Measurements from ENCODE around the gene RIN1. TPM values are rescaled to one million over a fixed set of nuclear protein-coding genes. Genes with fewer than 3 reads are reported as not detected.
"Not testable (repeated sequence)": the region's sequence is repeated elsewhere in the genome, so short reads cannot be mapped to it uniquely, and the experiment has no call there.

RIN1 gene, protein sequence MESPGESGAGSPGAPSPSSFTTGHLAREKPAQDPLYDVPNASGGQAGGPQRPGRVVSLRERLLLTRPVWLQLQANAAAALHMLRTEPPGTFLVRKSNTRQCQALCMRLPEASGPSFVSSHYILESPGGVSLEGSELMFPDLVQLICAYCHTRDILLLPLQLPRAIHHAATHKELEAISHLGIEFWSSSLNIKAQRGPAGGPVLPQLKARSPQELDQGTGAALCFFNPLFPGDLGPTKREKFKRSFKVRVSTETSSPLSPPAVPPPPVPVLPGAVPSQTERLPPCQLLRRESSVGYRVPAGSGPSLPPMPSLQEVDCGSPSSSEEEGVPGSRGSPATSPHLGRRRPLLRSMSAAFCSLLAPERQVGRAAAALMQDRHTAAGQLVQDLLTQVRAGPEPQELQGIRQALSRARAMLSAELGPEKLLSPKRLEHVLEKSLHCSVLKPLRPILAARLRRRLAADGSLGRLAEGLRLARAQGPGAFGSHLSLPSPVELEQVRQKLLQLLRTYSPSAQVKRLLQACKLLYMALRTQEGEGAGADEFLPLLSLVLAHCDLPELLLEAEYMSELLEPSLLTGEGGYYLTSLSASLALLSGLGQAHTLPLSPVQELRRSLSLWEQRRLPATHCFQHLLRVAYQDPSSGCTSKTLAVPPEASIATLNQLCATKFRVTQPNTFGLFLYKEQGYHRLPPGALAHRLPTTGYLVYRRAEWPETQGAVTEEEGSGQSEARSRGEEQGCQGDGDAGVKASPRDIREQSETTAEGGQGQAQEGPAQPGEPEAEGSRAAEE
- total RNA-seq (2014; rRNA removed) = 82.1 and 97.9 TPM in 2 replicates
- polyA plus RNA-seq (2012) = 15.6 TPM

DNA sequence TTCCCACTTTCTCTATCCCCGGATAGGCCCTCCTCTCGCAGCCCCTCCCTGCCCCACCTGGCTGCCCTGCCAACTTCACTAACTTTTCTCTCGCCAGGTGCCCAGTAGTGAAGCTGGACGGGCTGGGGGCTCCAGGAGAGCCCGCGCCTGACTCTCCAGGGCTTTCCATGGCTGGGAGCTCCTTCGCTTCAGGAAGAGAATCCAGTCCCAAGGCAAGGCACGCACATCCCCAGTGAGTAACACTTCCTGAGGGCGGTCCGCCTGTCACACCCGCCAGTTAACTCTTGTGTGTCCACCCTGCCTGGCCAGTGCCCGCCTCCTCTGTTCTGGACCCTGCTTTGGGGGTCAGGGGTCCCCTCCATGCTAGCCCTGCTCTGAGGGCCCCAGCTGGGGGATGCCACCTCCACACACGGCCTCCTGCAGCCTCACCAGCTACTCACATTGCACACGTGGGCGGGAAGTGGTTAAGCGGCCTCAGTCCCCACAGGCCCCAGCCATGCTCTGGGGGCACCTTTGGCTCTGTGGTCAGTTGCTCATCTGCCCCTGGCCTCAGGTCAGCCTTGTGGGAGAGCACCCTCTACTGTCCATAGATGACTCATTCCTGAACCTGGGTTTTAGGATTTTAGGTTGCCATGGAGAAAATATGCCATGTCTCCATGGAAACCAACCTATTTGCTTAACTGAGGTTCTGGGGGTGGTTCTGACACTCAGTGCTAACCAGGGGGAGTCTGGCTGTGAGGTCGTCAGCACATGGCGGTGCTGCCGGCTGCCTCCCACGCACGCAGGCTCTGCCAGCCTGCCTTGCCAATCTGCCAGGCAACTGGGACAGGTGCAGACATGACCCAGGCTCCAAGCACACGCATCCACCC lies at the start of gene RIN1:
Gene RIN1 (minus strand): TSS at position 201 of the 869 bp plus-strand sequence. CDS start 32 bp downstream, at position 169.
- peak; percentile 100 for DNase-seq (ENCODE audit: low read depth)

DNA sequence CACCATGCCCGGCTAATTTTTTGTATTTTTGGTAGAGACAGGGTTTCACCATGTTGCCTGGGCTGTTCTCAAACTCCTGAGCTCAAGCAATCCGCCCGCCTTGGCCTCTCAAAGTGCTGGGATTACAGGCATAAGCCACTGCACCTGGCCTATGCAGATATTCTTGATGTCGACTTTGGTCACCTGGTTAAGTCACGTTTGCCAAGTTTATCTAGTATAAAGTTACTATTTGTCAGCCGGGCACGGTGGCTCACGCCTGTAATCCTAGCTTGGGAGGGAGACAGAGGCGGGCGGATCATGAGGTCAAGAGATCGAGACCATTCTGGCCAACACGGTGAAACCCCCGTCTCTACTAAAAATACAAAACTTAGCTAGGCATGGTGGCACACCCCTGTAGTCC lies 48.1 kb upstream of the RIN1 start:
- DNase-seq (ENCODE audit: low read depth) = not testable (repeated sequence)

DNA sequence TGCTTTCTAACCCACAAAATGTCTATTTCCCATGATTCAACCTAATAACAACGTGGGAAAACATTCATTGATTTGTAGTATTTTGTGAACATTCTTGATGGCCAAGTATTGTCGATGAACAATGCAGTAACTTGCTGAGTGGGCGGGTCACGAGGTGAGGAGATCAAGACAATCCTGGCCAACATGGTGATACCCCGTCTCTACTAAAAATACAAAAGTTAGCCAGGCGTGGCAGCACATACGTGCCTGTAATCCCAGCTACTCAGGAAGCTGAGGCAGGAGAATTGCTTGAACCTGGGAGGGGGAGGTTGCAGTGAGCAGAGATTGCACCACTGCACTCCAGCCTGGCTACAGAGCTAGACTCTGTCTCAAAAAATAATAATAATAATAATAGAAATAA lies 44.0 kb upstream of the RIN1 start:
- DNase-seq (ENCODE audit: low read depth) = not testable (repeated sequence)

DNA sequence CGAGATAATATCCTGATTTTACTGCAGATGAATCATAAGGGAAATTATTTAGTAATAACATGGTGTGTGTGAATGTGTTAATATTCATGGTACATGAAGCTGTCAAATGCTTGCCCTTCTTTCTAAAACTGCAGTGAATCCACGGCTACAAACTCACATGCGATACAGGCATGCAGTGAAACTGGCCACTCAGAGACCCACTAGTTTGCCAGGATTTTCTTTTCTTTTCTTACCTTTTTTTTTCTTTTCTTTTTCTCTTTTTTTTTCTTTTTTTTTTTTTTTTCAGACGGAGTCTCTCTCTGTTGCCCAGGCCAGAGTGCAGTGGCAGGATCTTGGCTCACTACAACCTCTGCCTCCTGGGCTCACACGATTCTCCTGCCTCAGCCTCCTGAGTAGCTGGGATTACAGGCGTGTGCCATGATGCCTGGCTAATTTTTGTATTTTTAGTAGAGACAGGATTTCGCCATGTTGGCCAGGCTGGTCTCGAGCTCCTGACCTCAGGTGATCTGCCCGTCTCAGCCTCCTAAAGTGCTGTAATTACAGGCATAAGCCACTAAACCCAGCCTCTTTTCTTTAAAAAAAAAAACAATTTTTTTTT lies 37.6 kb upstream of the RIN1 start:
- not testable (repeated sequence) for DNase-seq (ENCODE audit: low read depth)

DNA sequence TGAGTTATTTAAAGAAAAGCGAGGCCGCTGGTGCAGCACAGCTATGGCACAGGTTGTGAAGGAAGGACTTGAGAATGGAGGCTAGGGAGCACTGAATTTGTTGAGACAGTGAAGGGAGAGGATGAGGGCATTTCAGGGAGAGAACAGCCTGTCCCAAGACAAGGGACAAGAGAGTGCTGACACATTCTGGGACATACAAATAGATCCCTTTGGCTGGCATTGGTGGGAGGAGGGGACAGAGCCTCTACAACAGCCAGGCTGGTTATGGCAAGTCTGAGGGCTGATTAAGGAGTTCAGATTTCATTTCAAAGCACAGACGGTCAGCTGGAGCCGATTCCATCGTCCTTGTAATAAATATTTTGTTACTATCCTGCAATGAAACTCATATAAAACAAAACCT lies 37.0 kb upstream of the RIN1 start:
- DNase-seq (ENCODE audit: low read depth) = no peak

DNA sequence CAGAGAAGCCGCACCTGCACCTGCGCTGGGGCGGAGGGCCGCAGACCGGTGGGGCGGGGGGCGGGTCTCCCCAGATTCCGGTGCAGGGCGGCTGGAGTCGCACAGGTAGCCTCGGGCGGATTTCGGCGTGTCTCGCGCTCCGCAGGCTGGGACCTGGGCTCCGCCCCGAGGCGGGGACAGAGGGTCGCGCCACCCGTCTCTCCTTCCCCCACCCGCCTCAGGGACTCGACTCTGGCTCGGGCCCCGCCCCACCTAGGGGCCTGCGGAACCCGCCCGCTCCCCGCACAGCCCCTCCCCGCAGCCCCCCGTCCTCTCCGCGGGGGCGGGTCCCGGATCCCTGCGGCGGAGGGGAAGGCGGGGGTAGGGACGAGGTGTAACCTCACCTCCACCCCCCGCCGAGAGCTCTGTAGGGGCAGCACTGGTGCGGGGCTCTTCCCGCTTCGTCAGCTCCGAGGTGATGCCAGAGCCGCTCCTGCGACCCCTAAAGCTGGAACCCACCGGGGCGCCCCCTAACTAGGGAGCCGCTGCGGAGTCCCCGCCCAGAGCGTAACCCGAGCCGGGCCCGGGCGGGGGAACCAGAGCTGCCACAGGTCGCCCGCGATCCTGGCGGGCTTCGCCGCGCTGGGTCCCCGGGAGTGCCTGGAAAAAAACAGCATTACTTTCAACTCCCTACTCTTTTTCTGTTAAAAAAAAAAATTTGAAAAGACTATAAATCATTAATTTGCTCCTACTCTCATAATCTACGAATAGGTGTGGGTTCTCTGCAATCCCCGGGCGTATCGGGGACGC lies 35.6 kb upstream of the RIN1 start, which contains the start of gene SLC29A2:
Gene SLC29A2 (minus strand): TSS at position 134 of the 789 bp plus-strand sequence. CDS start 169 bp downstream, outside the sequence.
- DNase-seq (ENCODE audit: low read depth) = no peak

DNA sequence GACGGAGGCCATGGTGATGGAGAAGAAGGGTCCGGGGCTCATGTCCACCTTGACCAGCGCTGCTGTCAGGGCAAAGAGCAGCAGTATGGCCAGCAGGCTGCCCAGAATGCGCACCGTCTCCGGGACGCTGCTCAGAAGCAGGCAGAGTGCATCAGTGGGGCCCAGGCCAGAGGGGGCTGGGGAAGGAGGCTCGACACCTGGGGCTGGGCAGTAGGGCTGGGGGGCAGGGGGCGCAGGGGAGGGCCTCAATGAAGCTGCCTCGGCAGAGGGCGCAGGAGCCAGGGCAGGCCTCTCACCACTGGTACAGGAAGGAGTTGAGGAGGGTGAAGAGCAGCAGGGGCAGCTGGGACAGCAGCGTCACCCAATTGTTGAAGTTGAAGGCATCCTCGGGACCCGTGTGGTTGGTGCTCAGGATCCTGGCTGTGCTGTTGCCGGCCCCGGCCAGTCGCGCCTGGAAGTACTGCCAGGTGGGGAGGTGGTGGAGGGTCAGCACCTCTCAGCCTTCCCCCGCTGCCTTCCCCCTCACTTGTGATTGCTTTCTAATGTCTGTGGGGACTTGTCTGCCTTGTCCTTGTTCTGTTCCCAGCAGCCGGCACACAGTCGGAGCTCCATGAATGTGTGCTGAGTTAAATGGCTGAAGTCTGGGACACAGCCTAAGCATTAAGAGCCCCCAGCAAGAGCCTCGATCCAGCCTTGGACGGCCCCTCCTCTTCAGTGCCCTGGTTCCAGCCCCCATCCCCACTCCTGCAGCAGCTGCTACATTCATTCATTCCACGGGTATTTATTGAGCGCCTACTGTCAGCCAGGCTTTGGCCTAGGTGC lies 33.0 kb upstream of the RIN1 start:
- DNase-seq (ENCODE audit: low read depth) = no peak

DNA sequence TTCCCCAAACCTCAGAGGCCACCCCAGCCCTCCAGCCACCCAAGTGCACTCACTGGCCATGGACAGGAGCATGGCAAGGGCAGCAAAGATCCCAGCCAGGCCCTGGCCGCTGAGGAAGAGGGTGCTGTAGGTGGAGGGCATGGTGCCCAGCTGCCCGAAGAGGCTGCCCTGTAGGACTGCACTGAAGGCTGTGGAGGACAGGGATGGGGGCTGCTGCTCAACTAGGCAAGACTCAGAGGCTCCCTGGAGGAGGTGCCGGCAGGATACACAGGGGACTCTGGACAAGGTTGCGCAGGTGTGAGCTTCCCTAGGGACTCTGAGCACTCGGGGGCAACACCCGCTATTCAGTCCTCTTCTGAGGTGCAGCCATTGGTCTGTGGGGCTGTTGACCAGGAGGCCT lies 32.2 kb upstream of the RIN1 start:
- DNase-seq (ENCODE audit: low read depth) = no peak

DNA sequence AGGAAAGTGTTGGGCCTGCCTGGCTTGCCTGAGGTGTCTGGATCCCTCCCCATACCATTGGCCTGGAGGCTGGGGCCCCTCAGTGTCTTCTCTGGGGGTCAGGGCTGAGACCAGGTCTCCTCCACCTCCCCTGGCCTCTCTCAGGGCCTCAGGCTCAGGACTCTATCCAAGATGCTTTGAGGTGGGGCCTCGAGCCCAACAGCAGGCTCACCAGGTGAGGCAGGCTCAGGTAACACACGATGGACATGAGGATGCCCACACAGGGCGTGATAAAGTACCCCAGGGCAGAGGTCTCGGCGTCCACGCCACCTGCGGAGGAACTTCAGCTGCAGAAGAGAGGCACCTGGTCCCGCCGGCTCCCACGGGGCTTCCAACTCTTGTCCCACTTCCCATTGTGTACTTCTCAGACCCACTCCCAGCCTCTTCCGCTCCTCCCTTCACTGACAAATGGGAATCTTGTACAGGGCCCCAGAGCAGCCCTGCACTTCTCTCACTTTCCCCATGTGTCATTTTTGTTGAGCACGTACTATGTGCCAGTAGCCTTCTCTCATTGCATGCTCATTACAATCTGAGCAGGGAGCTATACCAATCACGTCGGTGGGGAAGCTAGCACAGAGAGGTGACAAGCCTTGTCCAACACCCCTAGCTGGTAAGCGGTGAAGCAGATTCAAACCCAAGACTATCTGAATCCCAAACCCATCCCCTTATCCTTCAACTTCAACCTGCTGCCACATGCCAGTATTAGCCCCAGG lies 31.5 kb upstream of the RIN1 start:
- DNase-seq (ENCODE audit: low read depth) = no peak

DNA sequence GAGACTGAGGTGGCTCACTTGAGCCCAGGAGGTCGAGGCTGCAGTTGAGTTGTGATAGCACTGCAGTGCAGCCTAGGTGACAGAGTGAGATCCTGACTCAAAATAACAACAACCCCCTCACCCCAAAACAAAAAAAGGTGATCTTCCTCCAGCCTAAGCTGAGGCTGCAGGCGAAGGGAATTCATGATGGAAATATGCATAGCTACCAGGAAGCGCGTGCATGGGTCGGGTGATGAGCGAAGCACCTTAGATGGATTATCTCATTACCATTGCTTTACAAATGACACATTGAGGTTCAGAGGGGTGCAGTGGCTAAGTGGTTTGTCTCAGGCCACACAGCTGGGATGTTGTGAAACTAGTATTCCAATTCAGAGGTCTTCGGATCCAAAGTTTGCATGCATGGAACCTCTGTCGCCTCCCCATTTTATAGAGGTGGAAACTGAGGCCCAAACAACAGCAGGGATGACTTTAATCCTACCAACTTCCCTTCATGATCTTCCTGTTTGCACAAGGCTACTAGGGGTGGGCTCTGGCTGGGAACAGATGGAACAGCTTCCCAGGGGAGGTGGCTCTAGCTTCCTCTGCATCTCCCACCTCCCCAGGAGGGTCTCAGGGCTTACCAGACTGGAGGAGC lies 30.7 kb upstream of the RIN1 start:
- no peak for DNase-seq (ENCODE audit: low read depth)

DNA sequence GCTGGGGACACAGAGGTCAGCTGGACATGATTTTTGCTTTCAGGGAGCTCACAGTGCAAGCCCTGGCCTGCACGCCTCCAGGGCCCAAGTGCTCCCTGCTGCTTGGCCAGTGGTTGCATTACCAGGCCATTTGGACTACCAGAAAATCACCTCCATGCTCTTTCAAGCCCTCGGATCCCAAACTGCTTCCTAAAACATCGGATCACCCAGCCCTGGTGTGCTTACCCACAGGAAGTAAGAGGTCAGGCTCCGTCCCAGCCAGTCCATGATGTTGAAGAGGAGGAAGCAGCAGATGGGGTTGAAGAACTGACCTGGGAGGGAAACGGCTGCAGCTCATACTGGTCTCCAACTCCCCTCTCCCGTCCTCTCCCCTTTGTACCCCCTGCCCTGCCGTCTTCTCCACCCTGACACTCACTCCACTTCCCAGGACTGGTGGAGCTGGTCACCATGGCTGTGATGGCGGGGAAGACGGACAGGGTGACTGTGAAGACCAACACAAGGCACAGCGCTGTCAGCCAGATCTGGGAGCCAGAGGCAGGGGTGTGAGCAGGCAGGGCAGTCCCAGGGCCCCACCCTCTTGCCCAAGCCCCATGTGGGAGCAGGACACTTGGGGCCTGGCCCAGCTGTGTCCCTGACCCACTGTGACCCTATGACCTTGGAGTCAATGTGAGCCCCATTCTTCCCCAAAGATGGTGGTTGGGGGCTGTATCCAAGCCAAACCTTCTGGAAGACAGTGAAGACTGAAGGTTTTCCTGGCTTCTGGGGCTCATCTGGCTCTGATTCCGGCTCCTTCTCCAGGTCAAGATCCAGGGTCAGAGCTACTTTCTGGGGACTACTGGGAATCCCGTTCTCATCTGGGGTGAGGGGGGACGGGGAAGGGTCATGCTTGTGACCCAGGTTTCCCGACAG lies 29.7 kb upstream of the RIN1 start:
- DNase-seq (ENCODE audit: low read depth) = no peak

DNA sequence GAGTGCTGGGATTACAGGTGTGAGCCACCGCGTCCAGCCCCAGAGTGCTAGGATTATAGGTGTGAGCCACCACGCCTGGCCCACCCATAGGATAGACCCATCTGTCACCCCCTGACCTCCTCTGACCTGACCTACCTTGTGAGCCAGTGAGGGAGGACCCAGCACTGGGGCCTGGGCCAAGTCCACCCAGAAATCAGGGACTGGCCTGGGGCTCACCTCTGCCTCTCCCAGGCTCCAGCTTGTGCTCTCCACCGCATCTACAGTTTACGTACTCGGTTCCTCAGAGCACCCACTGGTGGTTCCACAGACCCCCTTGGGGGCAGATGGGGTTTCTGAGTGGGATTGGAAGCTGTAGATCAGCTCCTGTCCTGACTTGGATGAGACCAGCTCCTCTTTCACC lies 28.9 kb upstream of the RIN1 start:
- no peak for DNase-seq (ENCODE audit: low read depth)

DNA sequence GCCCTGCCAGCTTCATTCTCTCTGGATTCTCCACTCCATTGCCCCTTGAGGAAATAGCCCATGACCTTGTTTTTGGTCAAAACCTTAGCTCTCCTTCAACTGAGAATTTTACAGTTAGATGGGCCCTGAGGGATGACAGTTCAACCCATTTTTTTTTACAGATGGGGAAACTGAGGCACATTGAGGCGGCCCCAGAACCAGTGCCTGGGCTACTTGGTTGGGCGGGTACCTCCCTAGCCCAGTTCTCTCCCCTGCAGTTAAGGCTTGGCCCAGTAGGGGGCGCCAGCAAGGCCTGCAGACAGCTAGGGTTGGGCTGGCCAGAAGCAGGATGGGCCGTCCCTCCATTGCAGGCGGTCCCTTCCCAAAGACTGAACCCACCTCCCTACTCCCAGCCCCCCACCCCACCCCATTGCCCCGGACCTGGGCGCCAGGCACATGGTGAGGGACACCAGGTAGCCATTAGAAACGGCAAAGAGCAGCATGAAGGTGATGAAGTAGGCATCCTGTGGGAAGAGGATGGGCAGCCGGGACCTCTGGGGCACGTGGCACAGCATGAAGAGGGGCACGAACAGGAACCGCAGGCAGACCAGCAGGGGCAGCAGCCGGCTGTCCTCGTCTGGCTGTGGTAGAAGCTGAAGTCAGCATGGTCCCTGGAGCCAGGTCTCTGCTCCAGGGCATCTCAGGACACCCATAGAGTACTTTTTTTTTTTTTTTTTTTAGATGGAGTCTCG lies 27.7 kb upstream of the RIN1 start:
- DNase-seq (ENCODE audit: low read depth) = peak; percentile 29

DNA sequence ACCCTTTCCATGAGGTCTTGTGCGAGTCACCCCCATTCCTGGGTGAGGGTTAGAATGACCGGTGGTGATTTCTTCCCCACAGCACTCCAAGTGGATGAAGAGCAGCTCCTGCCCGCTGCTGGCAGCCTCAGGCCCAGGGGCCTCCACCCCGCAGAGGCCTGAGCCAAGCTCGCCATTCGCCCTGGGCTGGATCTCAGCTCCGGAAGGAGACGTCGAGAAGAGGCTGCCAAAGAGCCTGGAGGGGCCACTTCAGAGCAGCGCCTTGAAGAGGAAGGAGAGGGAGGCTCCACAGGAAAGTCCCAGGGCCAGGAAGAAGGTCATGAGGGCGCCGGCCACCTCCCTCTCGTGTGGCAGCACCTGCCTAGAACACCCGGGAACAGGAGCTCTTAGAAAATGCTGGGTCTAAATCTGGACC lies 27.0 kb upstream of the RIN1 start:
- DNase-seq (ENCODE audit: low read depth) = no peak

DNA sequence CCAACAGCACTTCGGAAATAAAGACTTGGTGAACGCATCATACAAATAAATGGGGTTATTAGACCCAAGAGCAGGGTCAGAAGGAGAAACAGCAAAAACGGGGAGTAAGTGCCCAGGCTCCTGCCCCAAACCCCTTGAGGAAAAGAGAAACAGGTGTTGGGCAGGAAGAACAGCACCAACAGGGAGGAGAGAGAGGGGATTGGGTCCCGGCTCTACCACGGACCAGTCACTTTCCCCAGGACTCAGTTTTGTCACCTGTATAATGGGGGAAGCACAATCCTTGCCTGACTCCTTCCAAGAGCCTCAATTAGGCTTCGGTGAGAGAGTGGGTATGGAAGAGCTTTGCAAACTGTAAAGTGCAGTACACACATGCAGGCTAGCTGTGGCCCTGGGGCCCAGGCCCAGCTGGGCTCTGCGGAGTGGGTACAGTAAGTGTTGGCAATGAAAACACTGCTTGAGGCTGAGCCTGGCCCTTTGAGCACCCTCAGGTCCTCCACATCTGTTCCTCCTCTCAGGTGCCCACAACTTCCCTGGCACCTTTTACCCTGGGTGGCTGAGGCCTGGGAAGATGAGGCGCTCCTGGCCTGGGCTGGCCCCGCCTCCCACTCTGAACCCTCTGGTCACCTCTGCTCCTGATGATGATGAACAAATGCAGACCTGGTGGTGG lies 26.4 kb upstream of the RIN1 start:
- no peak for DNase-seq (ENCODE audit: low read depth)

DNA sequence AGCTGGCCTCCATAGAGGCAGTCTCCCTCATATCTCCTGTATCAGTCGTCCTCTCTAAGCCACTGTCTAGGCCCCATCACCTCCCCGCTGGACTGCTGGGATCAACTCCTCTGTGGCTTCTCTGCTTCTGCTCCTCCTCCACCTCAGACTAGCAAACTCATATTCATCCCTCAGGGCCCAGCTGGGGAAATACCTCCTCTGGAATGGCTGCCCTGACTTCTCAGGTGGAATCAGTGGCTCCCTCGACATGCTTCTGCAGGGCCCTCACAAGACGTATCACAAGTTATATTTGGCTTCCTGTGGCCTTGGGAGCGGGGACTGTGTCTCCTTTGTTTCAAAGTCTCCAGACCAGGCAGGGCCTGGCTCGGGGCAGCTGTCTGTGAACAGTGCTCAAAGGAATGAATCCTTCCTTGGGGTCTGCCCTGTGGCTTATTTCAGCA lies 25.3 kb upstream of the RIN1 start:
- DNase-seq (ENCODE audit: low read depth) = no peak
